Endothelial cell of umbilical vein (primary cell): ENCODE results near the gene TNFRSF11A.

Source experiments
- MAX ChIP-seq: IDR thresholded peaks from 2 replicates; pipeline ENCODE4 v1.6.1; 2011; ENCODE audit not compliant: insufficient read depth, insufficient read length
- MYC ChIP-seq: IDR thresholded peaks from one replicate; pipeline ENCODE4 v1.6.1; 2011; ENCODE audit warnings: mild to moderate bottlenecking, low read depth, low read length
- POLR2A ChIP-seq: IDR thresholded peaks from 2 replicates; pipeline ENCODE4 v1.6.1; 2012; ENCODE audit warnings: low read depth, mild to moderate bottlenecking, control low read depth, low read length
- POLR2AphosphoS5 ChIP-seq: IDR thresholded peaks from 2 replicates; pipeline ENCODE4 v1.6.1; 2012; ENCODE audit warnings: low read depth, mild to moderate bottlenecking, control low read depth, low read length, moderate library complexity; ENCODE audit not compliant: insufficient read depth
- TF ChIP-seq, protein P1 (sequence below), 2 donors: IDR thresholded peaks; 1 replicate in 1 of 2; 2 replicates in 1 of 2; pipeline ENCODE4 v1.5.1; 2011; ENCODE audit warnings: low read length in 2 of 2, mild to moderate bottlenecking in 2 of 2, moderate library complexity in 2 of 2, control low read depth in 1 of 2, inconsistent platforms in 1 of 2, low read depth in 1 of 2; ENCODE audit not compliant: insufficient read depth in 1 of 2; ENCODE audit errors: extremely low read depth in 1 of 2

DNA sequence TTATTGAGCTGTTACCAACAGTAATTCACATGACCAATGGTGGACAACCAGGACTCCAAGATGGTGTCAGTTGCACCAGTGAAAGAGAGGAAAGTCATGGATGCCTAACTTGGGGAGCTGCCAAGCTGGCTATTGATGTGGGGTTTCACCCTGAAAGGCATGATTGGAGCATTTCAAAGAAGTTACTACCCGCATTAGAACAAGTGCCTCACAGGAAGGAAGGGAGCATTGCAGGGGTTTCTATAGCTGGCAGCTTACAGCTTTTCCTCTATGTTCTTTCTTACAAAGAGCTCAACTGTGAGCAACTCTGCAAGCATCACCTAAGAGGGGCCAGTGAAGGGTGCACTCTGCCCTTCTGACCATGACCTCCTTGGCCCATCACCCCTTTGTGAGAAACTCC, 93.1 kb downstream of the TNFRSF11A start:
- TF ChIP-seq MAX, result no peak
- TF ChIP-seq, protein P1, sequence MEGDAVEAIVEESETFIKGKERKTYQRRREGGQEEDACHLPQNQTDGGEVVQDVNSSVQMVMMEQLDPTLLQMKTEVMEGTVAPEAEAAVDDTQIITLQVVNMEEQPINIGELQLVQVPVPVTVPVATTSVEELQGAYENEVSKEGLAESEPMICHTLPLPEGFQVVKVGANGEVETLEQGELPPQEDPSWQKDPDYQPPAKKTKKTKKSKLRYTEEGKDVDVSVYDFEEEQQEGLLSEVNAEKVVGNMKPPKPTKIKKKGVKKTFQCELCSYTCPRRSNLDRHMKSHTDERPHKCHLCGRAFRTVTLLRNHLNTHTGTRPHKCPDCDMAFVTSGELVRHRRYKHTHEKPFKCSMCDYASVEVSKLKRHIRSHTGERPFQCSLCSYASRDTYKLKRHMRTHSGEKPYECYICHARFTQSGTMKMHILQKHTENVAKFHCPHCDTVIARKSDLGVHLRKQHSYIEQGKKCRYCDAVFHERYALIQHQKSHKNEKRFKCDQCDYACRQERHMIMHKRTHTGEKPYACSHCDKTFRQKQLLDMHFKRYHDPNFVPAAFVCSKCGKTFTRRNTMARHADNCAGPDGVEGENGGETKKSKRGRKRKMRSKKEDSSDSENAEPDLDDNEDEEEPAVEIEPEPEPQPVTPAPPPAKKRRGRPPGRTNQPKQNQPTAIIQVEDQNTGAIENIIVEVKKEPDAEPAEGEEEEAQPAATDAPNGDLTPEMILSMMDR (IDR thresholded peaks at IDR 0.05; ENCODE audit: extremely low read depth in 1 of 2, insufficient read depth in 1 of 2, low read depth in 1 of 2, low read length in 2 of 2), result no peak
- no peak for TF ChIP-seq POLR2A
- no peak for TF ChIP-seq POLR2AphosphoS5
- no peak for TF ChIP-seq MYC
